ENCODE results near the gene UGT1A9. TPM values are rescaled to one million over a fixed set of nuclear protein-coding genes. Genes with fewer than 3 reads are reported as not detected.

The UGT1A9 gene
- total RNA-seq, 6 experiments from 2014 or later = not detected

- H3K36me3 Mint-ChIP-seq (ENCODE audit: low read depth) = no peaks in the 10 kb centered on the region
- no peak for TF ChIP-seq CTCF (IDR thresholded peaks at IDR 0.05)
- no peak overlapping the region for H3K4me3 Mint-ChIP-seq
- H3K27me3 Mint-ChIP-seq (ENCODE audit: insufficient read depth) = peaks cover 6% of the 10 kb centered on the region
- no peak for DNase-seq
- H3K9me3 Mint-ChIP-seq = no peaks in the 10 kb centered on the region
- no peak overlapping the region for H3K27ac Mint-ChIP-seq
- H3K4me1 Mint-ChIP-seq (ENCODE audit: low read depth) = no peaks in the 10 kb centered on the region
These were observed 141.7 kb downstream of the UGT1A9 start for GRCh38 chr2:233813236-233814055.

DNA sequence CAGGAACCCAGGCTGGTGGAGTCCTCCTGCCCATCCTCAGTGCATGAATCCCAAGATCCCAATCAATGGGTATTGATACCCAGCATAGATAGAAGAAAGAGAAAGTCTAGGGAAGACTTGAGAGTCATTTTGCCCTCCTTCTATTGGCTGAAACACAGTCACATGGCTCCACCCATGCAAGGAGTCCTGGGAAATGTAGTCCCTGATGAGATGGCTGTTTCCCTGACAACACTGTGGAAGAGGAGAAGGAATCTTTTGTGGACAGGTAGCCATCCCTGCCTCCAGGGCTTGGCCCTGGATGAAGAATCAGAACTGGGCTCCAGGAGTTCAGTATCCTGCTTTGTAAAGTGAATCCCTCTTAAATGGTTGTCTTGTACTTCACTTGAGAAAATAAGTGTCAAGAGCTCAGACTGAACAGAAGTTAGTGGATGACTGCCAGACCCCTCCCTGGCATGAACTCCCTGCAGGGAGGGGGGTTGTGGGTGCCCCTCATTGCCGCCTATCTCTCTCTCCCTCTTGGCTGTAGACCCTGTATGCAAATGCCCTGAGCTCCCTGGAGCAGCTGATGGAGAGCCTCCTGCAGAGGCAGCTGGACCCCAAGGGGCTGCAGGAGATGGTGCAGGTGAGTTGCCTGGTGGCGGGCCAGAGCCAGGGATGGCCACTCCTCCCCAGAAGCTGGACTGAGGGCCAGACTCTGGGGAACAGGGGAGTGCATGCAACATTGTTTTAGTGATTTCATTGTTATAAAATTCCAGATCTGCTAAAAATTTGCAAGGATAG, 142.5 kb downstream of the UGT1A9 start:
- no peak overlapping the region for H3K4me3 Mint-ChIP-seq
- no peak for DNase-seq
- H3K4me1 Mint-ChIP-seq (ENCODE audit: low read depth) = no peaks in the 10 kb centered on the region
- no peak for TF ChIP-seq CTCF (IDR thresholded peaks at IDR 0.05)
- no peaks in the 10 kb centered on the region for H3K36me3 Mint-ChIP-seq (ENCODE audit: low read depth)
- no peaks in the 10 kb centered on the region for H3K9me3 Mint-ChIP-seq
- H3K27me3 Mint-ChIP-seq (ENCODE audit: insufficient read depth) = peaks cover 6% of the 10 kb centered on the region
- H3K27ac Mint-ChIP-seq = no peak overlapping the region

- Mint-ChIP-seq H3K27me3 (ENCODE audit: insufficient read depth) (peaks cover 15% of the 10 kb centered on the region), H3K36me3 (ENCODE audit: low read depth) (no peaks in the 10 kb centered on the region), H3K27ac (no peak overlapping the region), H3K4me1 (ENCODE audit: low read depth) (no peaks in the 10 kb centered on the region), H3K9me3 (no peaks in the 10 kb centered on the region), H3K4me3 (no peak overlapping the region)
- no peak for TF ChIP-seq CTCF (IDR thresholded peaks at IDR 0.05)
- no peak for DNase-seq
These were observed 144.2 kb downstream of the UGT1A9 start for GRCh38 chr2:233815861-233816260.

GRCh38 chr2:233816334-233816733, 144.6 kb downstream of the UGT1A9 start:
- Mint-ChIP-seq H3K9me3 (no peaks in the 10 kb centered on the region), H3K36me3 (ENCODE audit: low read depth) (no peaks in the 10 kb centered on the region), H3K4me1 (ENCODE audit: low read depth) (no peaks in the 10 kb centered on the region), H3K27me3 (ENCODE audit: insufficient read depth) (peaks cover 18% of the 10 kb centered on the region), H3K27ac (no peak overlapping the region), H3K4me3 (no peak overlapping the region)
- DNase-seq = no peak
- TF ChIP-seq CTCF (IDR thresholded peaks at IDR 0.05) = no peak

GRCh38 chr2:233816771-233817170, 145.1 kb downstream of the UGT1A9 start:
- Mint-ChIP-seq H3K9me3 (no peaks in the 10 kb centered on the region), H3K36me3 (ENCODE audit: low read depth) (no peaks in the 10 kb centered on the region), H3K4me1 (ENCODE audit: low read depth) (no peaks in the 10 kb centered on the region), H3K27ac (no peak overlapping the region), H3K4me3 (no peak overlapping the region), H3K27me3 (ENCODE audit: insufficient read depth) (peaks cover 20% of the 10 kb centered on the region)
- no peak for DNase-seq
- no peak for TF ChIP-seq CTCF (IDR thresholded peaks at IDR 0.05)
